Heart right ventricle (tissue), 16 donors: ENCODE results near the gene SASH3. TPM values are rescaled to one million over a fixed set of nuclear protein-coding genes. Genes with fewer than 3 reads are reported as not detected.

Experiments used
- ATAC-seq, 8 donors: fragments of 200-7000 bp; cut with Tn5 transposase; one replicate each; pipeline ENCODE4 v1.9.1; 2020; ENCODE audit warnings: mild to moderate bottlenecking in 8 of 8, moderate library complexity in 8 of 8, moderate number of reproducible peaks in 1 of 8
- DNase-seq, 2 donors: peaks; one replicate each; pipeline ENCODE4 v3.0.0-alpha.2; 2020
- H3K27ac ChIP-seq, 10 donors: fragments of 200-600 bp; sonication (generic) in 2 of 10; one replicate each; pipeline versions ENCODE4 v1.5.0 to v1.8.0; 2020 to 2022; ENCODE audit warnings: mild to moderate bottlenecking in 3 of 10
- H3K27me3 ChIP-seq, 7 donors: fragments of 200-600 bp; one replicate each; pipeline ENCODE4 v1.8.0; 2021 to 2022; ENCODE audit warnings: mild to moderate bottlenecking in 2 of 7
- H3K36me3 ChIP-seq, 9 donors: fragments of 200-600 bp; sonication (generic) in 1 of 9; one replicate each; pipeline versions ENCODE4 v1.5.0 to v1.8.0; 2020 to 2022; ENCODE audit warnings: mild to moderate bottlenecking in 2 of 9
- H3K4me1 ChIP-seq, 9 donors: fragments of 200-600 bp; sonication (generic) in 1 of 9; one replicate each; pipeline versions ENCODE4 v1.5.0 to v1.8.0; 2020 to 2022; ENCODE audit warnings: mild to moderate bottlenecking in 4 of 9
- H3K4me3 ChIP-seq, 10 donors: fragments of 200-600 bp; sonication (generic) in 2 of 10; one replicate each; pipeline versions ENCODE4 v1.5.0 to v1.8.0; 2020 to 2022; ENCODE audit warnings: mild to moderate bottlenecking in 7 of 10, moderate library complexity in 2 of 10
- H3K9me3 ChIP-seq, 11 donors: fragments of 200-600 bp in 10 of 11; sonication (generic) in 2 of 11; one replicate each; pipeline versions ENCODE4 v1.5.0 to v1.8.0; 2013 to 2022; ENCODE audit warnings: mild to moderate bottlenecking in 2 of 11, control low read depth in 1 of 11, moderate library complexity in 1 of 11
- CTCF ChIP-seq, 9 donors: fragments of 200-600 bp; sonication (generic) in 2 of 9; IDR thresholded peaks; one replicate each; pipeline versions ENCODE4 v1.5.0 to v1.8.0; 2021 to 2022; ENCODE audit warnings: antibody characterized with exemption in 9 of 9, mild to moderate bottlenecking in 5 of 9, moderate library complexity in 1 of 9
- WGBS, 2 donors: extraction: QIAGEN DNeasy Blood & Tissue Kit; methylation state at CpG; one replicate each; pipeline ENCODE4 v1.1.7; 2013; ENCODE audit warnings: inconsistent platforms in 1 of 2; 5-methylcytosine and 5-hydroxymethylcytosine counted together
- intact Hi-C, 10 donors: fragments of 100-400 bp; cut with DNase I; formaldehyde crosslinking; loops; one replicate each; pipeline versions ENCODE4 v1.11.1 to v1.14.2; 2022
- polyA plus RNA-seq, 2 donors: library from polyadenylated mRNA; stranded (reverse); fragments of 200-250 nt; gene quantifications; one replicate each; pipeline ENCODE4 v1.2.3, GENCODE V29; 2013
- total RNA-seq, 10 donors: library from RNA; stranded (reverse); fragmentation: NEBNext Ultra II Directional in 3 of 10; extraction: Animal tissue kit (Norgen Biotek cat#: 25700) in 3 of 10; gene quantifications; one replicate each; pipeline versions ENCODE4 v1.2.1 to v1.2.4, GENCODE V29; 2021 to 2023
- donor health status: Arrhythmogenic right ventricular cardiomyopathy.
- donor health status: ischemic (EF 13 %, LVEDD 7.1; RV severe dilation, severe dysfunction).
- donor health status: healthy with polysubstance abuse.
- donor health status: DM: no; HTN: yes; CAD: no.
- donor health status: DM: no; HTN: no; CAD: no.
- donor health status: ischemic (EF 25% LVEDD 6.9; RV normal size, moderate dysfunction).
- donor health status: ischemic (EF 25% LVEDD 5.7; RV mildly dilated, moderate dysfunction).
- donor health status: healthy.
- donor health status: DM: yes; HTN: yes; CAD: no.
- donor health status: Ischemic cardiomyopathy.
- donor health status: ischemic (EF 35%, LVEDD 5.7; RV mildly dilated, moderate dysfunction).
- donor health status: nonischemic (EF 11% LVEDD 7.7; RV severe dilation, severe dysfunction).
- donor health status: DM: yes; HTN: yes; CAD: no.
- donor health status: PGD.
- donor health status: ischemic (EF 29% LVEDD 5.4; RV normal size, mild dysfunction).
- donor health status: nonischemic (EF 23%, LVEDD 6.1; RV moderate dilation, normal function).

SASH3 gene
- total and polyA plus RNA-seq, 12 donors, result 0.57 to 15.3 (median 2.1) TPM

GRCh38 chrX:129777218-129778030 is 2.3 kb upstream of the SASH3 start:
- ATAC-seq (peak; percentile 26 to 71 (median 63)), DNase-seq (peak; percentile 13 to 47)
- Histone ChIP-seq H3K27ac (peak overlapping the region in 8 of 10 donors; percentile 34 to 93 (median 64)), H3K4me1 (peaks cover 0 to 53% (median 0%) of the 10 kb centered on the region in 9 donors), H3K9me3 (no peaks in the 10 kb centered on the region), H3K27me3 (peaks cover 0 to 5% (median 0%) of the 10 kb centered on the region in 7 donors), H3K4me3 (peak overlapping the region in 3 of 10 donors; percentile 8 to 27 (median 26)), H3K36me3 (no peaks in the 10 kb centered on the region)
- intact Hi-C loops, result no loop called here
- TF ChIP-seq CTCF (IDR thresholded peaks at IDR 0.05), result no peak
- WGBS, 2 donors, result 51 to 57% methylated on average over 28 to 30 of the region's 30 CpGs

- H3K36me3 ChIP-seq, result peaks cover 0 to 3% (median 0%) of the 10 kb centered on the region in 9 donors
- TF ChIP-seq CTCF (IDR thresholded peaks at IDR 0.05), result no peak
- WGBS, 2 donors, result 82% methylated on average over 7 of the region's 7 CpGs
- peak overlapping the region in 1 of 10 donors; percentile 60 for H3K4me3 ChIP-seq
- ATAC-seq (no peak), DNase-seq (no peak)
- H3K27me3 ChIP-seq, result peaks cover 0 to 5% (median 0%) of the 10 kb centered on the region in 7 donors
- peaks cover 0 to 45% (median 0%) of the 10 kb centered on the region in 9 donors for H3K4me1 ChIP-seq
- intact Hi-C loops, result no loop called here
- peak overlapping the region in 1 of 10 donors; percentile 93 for H3K27ac ChIP-seq
- H3K9me3 ChIP-seq, result no peaks in the 10 kb centered on the region
These were observed 570 bp upstream of the SASH3 start for GRCh38 chrX:129779086-129779672.

DNA sequence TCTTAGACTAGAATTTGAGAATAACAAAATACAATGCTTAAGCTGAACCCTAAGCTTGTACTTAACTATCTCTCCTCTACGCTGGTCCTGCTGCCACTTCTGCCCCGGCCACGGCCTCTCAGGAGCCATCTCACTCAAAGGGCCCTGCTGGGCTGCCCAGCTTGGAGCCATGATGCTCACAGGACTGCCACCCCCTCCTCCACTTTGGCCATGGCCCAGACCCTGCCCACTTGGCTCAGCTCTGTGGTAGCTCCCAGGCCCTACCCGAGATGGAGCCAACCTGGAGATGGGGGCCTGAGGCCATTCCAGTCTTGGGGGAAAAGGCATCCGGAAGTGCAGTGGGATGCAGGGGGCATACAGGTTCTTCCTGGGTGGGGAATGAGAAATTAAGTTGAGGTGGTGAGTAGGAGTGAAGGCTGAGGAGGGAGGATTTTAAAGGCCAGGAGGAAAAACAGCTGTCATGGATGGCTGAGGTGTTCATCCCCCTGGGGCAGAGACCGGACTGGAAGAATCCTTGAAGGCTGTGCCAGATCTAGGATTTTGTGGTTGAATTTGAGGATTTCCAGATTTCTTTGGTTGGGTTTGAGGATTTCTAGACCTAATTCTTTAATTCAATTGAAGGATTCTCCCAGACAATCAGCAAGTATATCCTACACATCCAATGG is 824 bp downstream of the SASH3 start:
- no peak for DNase-seq
- no peaks in the 10 kb centered on the region for H3K9me3 ChIP-seq
- no peak for TF ChIP-seq CTCF (IDR thresholded peaks at IDR 0.05)
- peaks cover 0 to 49% (median 0%) of the 10 kb centered on the region in 9 donors for H3K4me1 ChIP-seq
- WGBS, 2 donors, result 76 to 89% methylated on average over 6 of the region's 6 CpGs
- H3K27me3 ChIP-seq, result peaks cover 0 to 5% (median 0%) of the 10 kb centered on the region in 7 donors
- peak overlapping the region in 5 of 10 donors; percentile 18 to 60 (median 27) for H3K4me3 ChIP-seq
- intact Hi-C loops, result no loop called here
- peaks cover 0 to 3% (median 0%) of the 10 kb centered on the region in 9 donors for H3K36me3 ChIP-seq
- peak overlapping the region in 3 of 10 donors; percentile 22 to 93 (median 36) for H3K27ac ChIP-seq
- no peak for ATAC-seq

- peak in 1 of 2 donors; percentile 23 for DNase-seq
- no peak for TF ChIP-seq CTCF (IDR thresholded peaks at IDR 0.05)
- no peaks in the 10 kb centered on the region for H3K9me3 ChIP-seq
- intact Hi-C loops, result no loop called here
- peak overlapping the region in 2 of 10 donors; percentile 22 to 93 for H3K27ac ChIP-seq
- peaks cover 0 to 52% (median 0%) of the 10 kb centered on the region in 9 donors for H3K4me1 ChIP-seq
- H3K27me3 ChIP-seq, result peaks cover 0 to 5% (median 0%) of the 10 kb centered on the region in 7 donors
- WGBS, 2 donors, result 78 to 79% methylated on average over 8 of the region's 8 CpGs
- peaks cover 0 to 3% (median 0%) of the 10 kb centered on the region in 9 donors for H3K36me3 ChIP-seq
- H3K4me3 ChIP-seq, result peak overlapping the region in 4 of 10 donors; percentile 18 to 60 (median 32)
- ATAC-seq, result peak in 6 of 8 donors; percentile 35 to 53 (median 44)
These were observed 1.5 kb downstream of the SASH3 start for GRCh38 chrX:129781134-129781672.
